Endothelial cell of umbilical vein (primary cell): ENCODE measurements around the gene KCNE4. TPM values are rescaled to one million over a fixed set of nuclear protein-coding genes. Genes with fewer than 3 reads are reported as not detected.

ENCODE experiments used
- BruUV-seq: library from RNA; stranded (reverse); fragments of 400-500 nt; replicated peaks from 2 replicates; lab custom pipeline; 2021; lab: Mats Ljungman, UMichigan
- CTCF ChIA-PET: fragments of 300-600, 350-600 bp; sonication (Branson Sonifier 250); formaldehyde crosslinking; loops from one replicate; lab custom pipeline; 2021; ENCODE audit warnings: antibody characterized with exemption, inconsistent platforms; lab: Charles Lee
- POLR2A ChIA-PET: fragments of 300-600, 350-600 bp; sonication (Branson Sonifier 250); formaldehyde crosslinking; loops from one replicate; lab custom pipeline; 2021; ENCODE audit warnings: antibody characterized with exemption, inconsistent platforms; lab: Charles Lee
- DNase-seq: peaks from one replicate; pipeline ENCODE4 v3.0.0-alpha.2; 2011; ENCODE audit warnings: low read depth, low spot score
- FAIRE-seq: peaks from 2 replicates; lab custom pipeline; 2011; peaks lifted over from hg19 to GRCh38; lab: Jason Lieb, UNC
- H2AFZ ChIP-seq: 2 replicates; pipeline ENCODE4 v1.6.0; 2012; ENCODE audit warnings: low read depth, low read length, control low read depth, inconsistent platforms
- H3K27ac ChIP-seq: 2 replicates; pipeline ENCODE4 v1.5.1; 2011; ENCODE audit warnings: low read depth, mild to moderate bottlenecking, control low read depth, low read length, moderate library complexity; ENCODE audit not compliant: insufficient read depth
- H3K27me3 ChIP-seq, 2 experiments: 2 replicates each; pipeline versions ENCODE4 v1.6.0 to v1.6.1; 2011; ENCODE audit warnings: low read length in 2 of 2, mixed read lengths in 1 of 2; ENCODE audit not compliant: control insufficient read depth in 2 of 2, insufficient read depth in 2 of 2
- H3K36me3 ChIP-seq, 2 experiments: 2 replicates in 1 of 2; 3 replicates in 1 of 2; pipeline ENCODE4 v1.5.1; 2011; ENCODE audit warnings: low read length in 2 of 2, mild to moderate bottlenecking in 1 of 2, moderate library complexity in 1 of 2; ENCODE audit not compliant: control insufficient read depth in 2 of 2, insufficient read depth in 2 of 2; ENCODE audit errors: extremely low read depth in 1 of 2
- H3K4me1 ChIP-seq: 3 replicates; pipeline ENCODE4 v1.5.1; 2011; ENCODE audit warnings: mild to moderate bottlenecking, low read length; ENCODE audit not compliant: control insufficient read depth, insufficient read depth; ENCODE audit errors: extremely low read depth
- H3K4me2 ChIP-seq: 2 replicates; pipeline ENCODE4 v1.6.1; 2011; ENCODE audit warnings: low read length, control low read depth, mixed read lengths; ENCODE audit not compliant: insufficient read depth
- H3K4me3 ChIP-seq, 3 experiments: fragments of 200-600 bp in 1 of 3; sonication (generic), shearing (Covaris generic) in 1 of 3; replicated peaks in 1 of 3; 2 replicates each; pipeline ENCODE4 v1.5.1; 2011 to 2016; ENCODE audit warnings: control low read depth in 3 of 3, low read length in 3 of 3, mild to moderate bottlenecking in 2 of 3, inconsistent platforms in 1 of 3, low read depth in 1 of 3, moderate library complexity in 1 of 3; ENCODE audit not compliant: insufficient read depth in 1 of 3
- H3K79me2 ChIP-seq: 2 replicates; pipeline ENCODE4 v1.6.0; 2012; ENCODE audit warnings: low read length, inconsistent platforms; ENCODE audit not compliant: control insufficient read depth, insufficient read depth
- H3K9ac ChIP-seq: replicated peaks from 2 replicates; pipeline ENCODE3; 2011; ENCODE audit warnings: low read length, control low read depth; ENCODE audit not compliant: insufficient read depth; ENCODE audit errors: extremely low read depth
- H3K9me1 ChIP-seq: replicated peaks from 3 replicates; pipeline ENCODE4 v1.6.0; 2011; ENCODE audit warnings: mild to moderate bottlenecking, low read length; ENCODE audit not compliant: control insufficient read depth, insufficient read depth; ENCODE audit errors: extremely low read depth
- H3K9me3 ChIP-seq: replicated peaks from 2 replicates; pipeline ENCODE4 v1.5.1; 2012; ENCODE audit warnings: low read length, inconsistent platforms; ENCODE audit not compliant: control insufficient read depth, insufficient read depth
- H4K20me1 ChIP-seq: replicated peaks from 2 replicates; pipeline ENCODE3; 2011; ENCODE audit warnings: mild to moderate bottlenecking, low read length; ENCODE audit not compliant: control insufficient read depth, insufficient read depth; ENCODE audit errors: extremely low read depth
- CTCF ChIP-seq, 2 donors: IDR thresholded peaks; 1 replicate in 1 of 2; 2 replicates in 1 of 2; pipeline ENCODE4 v1.5.1; 2011; ENCODE audit warnings: low read length in 2 of 2, mild to moderate bottlenecking in 2 of 2, moderate library complexity in 2 of 2, control low read depth in 1 of 2, inconsistent platforms in 1 of 2, low read depth in 1 of 2; ENCODE audit not compliant: insufficient read depth in 1 of 2; ENCODE audit errors: extremely low read depth in 1 of 2
- EZH2 ChIP-seq: IDR thresholded peaks from 2 replicates; pipeline ENCODE4 v1.6.1; 2012; ENCODE audit warnings: borderline replicate concordance, low read depth, mild to moderate bottlenecking, moderate library complexity, low read length, inconsistent platforms; ENCODE audit not compliant: severe bottlenecking
- FOS ChIP-seq: IDR thresholded peaks from 2 replicates; pipeline ENCODE4 v1.6.1; 2011; ENCODE audit warnings: mild to moderate bottlenecking, low read length, moderate library complexity, borderline replicate concordance; ENCODE audit not compliant: insufficient read depth
- GATA2 ChIP-seq: IDR thresholded peaks from 2 replicates; pipeline ENCODE4 v1.7.0; 2011; ENCODE audit warnings: low read depth, mild to moderate bottlenecking, moderate library complexity, mixed read lengths, low read length; ENCODE audit not compliant: insufficient read length, insufficient read depth
- JUN ChIP-seq: IDR thresholded peaks from 2 replicates; pipeline ENCODE4 v1.6.1; 2011; ENCODE audit warnings: borderline replicate concordance, low read depth; ENCODE audit not compliant: insufficient read length, insufficient read depth
- MAX ChIP-seq: IDR thresholded peaks from 2 replicates; pipeline ENCODE4 v1.6.1; 2011; ENCODE audit not compliant: insufficient read depth, insufficient read length
- MYC ChIP-seq: IDR thresholded peaks from one replicate; pipeline ENCODE4 v1.6.1; 2011; ENCODE audit warnings: mild to moderate bottlenecking, low read depth, low read length
- POLR2A ChIP-seq: IDR thresholded peaks from 2 replicates; pipeline ENCODE4 v1.6.1; 2012; ENCODE audit warnings: low read depth, mild to moderate bottlenecking, control low read depth, low read length
- POLR2AphosphoS5 ChIP-seq: IDR thresholded peaks from 2 replicates; pipeline ENCODE4 v1.6.1; 2012; ENCODE audit warnings: low read depth, mild to moderate bottlenecking, control low read depth, low read length, moderate library complexity; ENCODE audit not compliant: insufficient read depth
- dilution Hi-C: fragments of 300-500 bp; cut with MboI; formaldehyde crosslinking; loops from one replicate; pipeline ENCODE4 v1.15.0; 2019; ENCODE audit warnings: low sequenced_read_pairs; ENCODE audit not compliant: extremely low pct_ligation_motif_present
- intact Hi-C: fragments of 100-400 bp; cut with micrococcal nuclease; formaldehyde crosslinking; loops from one replicate; pipeline ENCODE4 v1.10.0; 2022
- polyA plus RNA-seq, 4 experiments: library from polyadenylated mRNA; depleted of rRNA in 3 of 4; stranded (reverse) in 3 of 4; unstranded in 1 of 4; fragments of >200 nt; gene quantifications; 2 replicates each; pipeline versions ENCODE4 v1.2.1 to v1.2.3, GENCODE V29; 2011 to 2012; ENCODE audit warnings: missing spikeins in 1 of 4
- total RNA-seq: library from RNA; stranded (reverse); gene quantifications from 2 replicates; pipeline ENCODE4 v1.2.3, GENCODE V29; 2021

Gene KCNE4
- total and polyA plus RNA-seq, 2 donors (not counting 3 experiments of a cell fraction or from before 2014, with no cell fraction given), result 0.01 TPM; not detected in 1

- Histone ChIP-seq H3K27ac (no peak overlapping the region), H3K27me3 (no peaks in the 10 kb centered on the region), H3K9me3 (no peaks in the 10 kb centered on the region), H3K9me1 (no peaks in the 10 kb centered on the region), H3K9ac (no peak overlapping the region), H3K36me3 (no peaks in the 10 kb centered on the region), H3K79me2 (no peaks in the 10 kb centered on the region), H3K4me1 (no peaks in the 10 kb centered on the region), H3K4me3 (no peak overlapping the region), H4K20me1 (no peaks in the 10 kb centered on the region), H3K4me2 (no peak overlapping the region), H2AFZ (no peak overlapping the region)
- no TSS peak for BruUV-seq
- CTCF ChIA-PET, result interaction anchor here (0.8 to 1.5 kb wide), 3 partner anchors 12 to 20 kb away, joined by 3 to 4 read pairs (median 3); no protein-coding TSS in a partner anchor
- FAIRE-seq, result no peak
- POLR2A ChIA-PET, result no interaction called here
- intact Hi-C loops (no loop called here), dilution Hi-C loops (no loop called here)
- no peak for DNase-seq
- TF ChIP-seq EZH2 (no peak), MAX (no peak), JUN (no peak), CTCF (IDR thresholded peaks at IDR 0.05; ENCODE audit: extremely low read depth in 1 of 2, insufficient read depth in 1 of 2, low read depth in 1 of 2, low read length in 2 of 2) (no peak), FOS (no peak), GATA2 (no peak), POLR2A (no peak), POLR2AphosphoS5 (no peak), MYC (no peak)
These were observed 29.8 kb downstream of the KCNE4 start for GRCh38 chr2:223081789-223082188.
